ENCODE results near the gene EHBP1L1. TPM values are rescaled to one million over a fixed set of nuclear protein-coding genes. Genes with fewer than 3 reads are reported as not detected.

Gene EHBP1L1
- total and polyA plus RNA-seq, 2 of the 8 experiments (the other 6 are each of a cell fraction or from before 2014, with no cell fraction given) = 4.3 to 6.6 TPM

DNA sequence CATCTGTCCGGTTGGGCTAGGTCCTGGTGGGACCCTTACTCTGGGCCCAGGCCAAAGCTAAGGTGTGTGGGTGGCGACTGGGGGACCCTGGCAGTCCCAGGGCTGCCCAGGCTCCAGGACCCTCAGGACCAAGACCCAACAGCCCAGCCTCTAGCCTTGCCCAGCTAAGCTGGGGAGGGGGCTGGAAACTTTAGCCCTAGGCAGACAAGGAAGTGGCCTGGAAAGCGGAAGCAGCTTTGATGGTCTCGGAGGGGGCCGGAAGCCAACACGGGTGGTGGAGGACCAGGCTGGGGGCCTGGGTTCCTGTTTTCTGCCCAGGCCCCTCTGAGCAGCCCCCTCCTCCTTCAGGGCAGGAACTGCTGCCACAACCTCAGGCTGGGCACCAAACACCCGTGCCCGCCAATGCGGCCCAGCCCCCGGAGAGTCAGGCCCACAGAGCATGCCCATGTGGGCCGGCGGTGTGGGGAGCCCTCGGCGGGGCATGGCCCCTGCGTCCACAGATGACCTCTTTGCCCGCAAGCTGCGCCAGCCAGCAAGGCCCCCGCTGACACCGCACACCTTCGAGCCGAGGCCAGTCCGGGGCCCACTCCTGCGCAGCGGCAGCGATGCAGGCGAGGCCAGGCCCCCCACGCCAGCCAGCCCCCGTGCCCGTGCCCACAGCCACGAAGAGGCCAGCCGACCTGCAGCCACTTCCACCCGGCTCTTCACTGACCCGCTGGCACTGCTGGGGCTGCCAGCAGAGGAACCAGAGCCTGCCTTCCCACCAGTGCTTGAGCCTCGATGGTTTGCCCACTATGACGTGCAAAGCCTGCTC lies 64.8 kb downstream of the EHBP1L1 start (continued):
- TF ChIP-seq PHF8 (conservative IDR thresholded peaks at IDR 0.05; ENCODE audit: low read depth, low read length) (no peak), SIX5 (IDR thresholded peaks at IDR 0.05; ENCODE audit: low read depth, low read length) (no peak), CREB1 (IDR thresholded peaks at IDR 0.05) (no peak), BRCA1 (IDR thresholded peaks at IDR 0.05; ENCODE audit: low read depth, low read length) (no peak), CBX8 (IDR thresholded peaks at IDR 0.05; ENCODE audit: borderline replicate concordance, low read depth, low read length) (no peak), RFX5 (IDR thresholded peaks at IDR 0.05; ENCODE audit: borderline replicate concordance, low read depth, low read length) (no peak), GTF2F1 (IDR thresholded peaks at IDR 0.05; ENCODE audit: borderline replicate concordance, low read depth, low read length) (no peak)
- TF ChIP-seq, protein P1, sequence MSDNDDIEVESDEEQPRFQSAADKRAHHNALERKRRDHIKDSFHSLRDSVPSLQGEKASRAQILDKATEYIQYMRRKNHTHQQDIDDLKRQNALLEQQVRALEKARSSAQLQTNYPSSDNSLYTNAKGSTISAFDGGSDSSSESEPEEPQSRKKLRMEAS (IDR thresholded peaks at IDR 0.05) = no peak
